HG03103 (cell line): ENCODE data around the gene MPL.

ENCODE experiments used
- ATAC-seq: cut with Tn5 transposase; IDR thresholded peaks from one replicate; pipeline ENCODE4 v1.9.1; 2021; ENCODE audit warnings: low read depth; ENCODE audit not compliant: unreplicated experiment

MPL gene

GRCh38 chr1:43351421-43352350, 14.1 kb downstream of the MPL start:
- no peak for ATAC-seq

- ATAC-seq = no peak
These were observed 14.7 kb downstream of the MPL start for GRCh38 chr1:43352351-43352705.

GRCh38 chr1:43352881-43353280, 15.3 kb downstream of the MPL start:
- no peak for ATAC-seq

- no peak for ATAC-seq
These were observed 16.9 kb downstream of the MPL start for GRCh38 chr1:43354471-43354870.

- ATAC-seq = no peak
These were observed 17.3 kb downstream of the MPL start for GRCh38 chr1:43354936-43355335.

- ATAC-seq = no peak
These were observed 19.6 kb downstream of the MPL start for GRCh38 chr1:43357251-43357650.

- ATAC-seq = no peak
These were observed 20.6 kb downstream of the MPL start for GRCh38 chr1:43358121-43358745.

- peak; percentile 81 for ATAC-seq
These were observed 21.4 kb downstream of the MPL start, which contains the start of gene CDC20 for GRCh38 chr1:43358746-43359693. Gene CDC20 (plus strand): TSS chr1:43358981. CDS start chr1:43359216, 235 bp downstream.

- no peak for ATAC-seq
These were observed 22.1 kb downstream of the MPL start for GRCh38 chr1:43359696-43360095.

GRCh38 chr1:43360616-43361015, 23.0 kb downstream of the MPL start:
- no peak for ATAC-seq

GRCh38 chr1:43363283-43363934, 25.8 kb downstream of the MPL start:
- ATAC-seq = no peak

GRCh38 chr1:43363935-43364525, 26.4 kb downstream of the MPL start:
- ATAC-seq = no peak

- no peak for ATAC-seq
These were observed 28.1 kb downstream of the MPL start for GRCh38 chr1:43365678-43366077.

GRCh38 chr1:43366179-43366578, 28.6 kb downstream of the MPL start:
- ATAC-seq = no peak

GRCh38 chr1:43366601-43367025, 29.0 kb downstream of the MPL start:
- no peak for ATAC-seq

GRCh38 chr1:43367026-43367903, 29.6 kb downstream of the MPL start:
- ATAC-seq = peak; percentile 25

GRCh38 chr1:43367904-43368645, 30.5 kb downstream of the MPL start, which contains the start of gene ELOVL1:
Gene ELOVL1 (minus strand): TSS chr1:43368011. CDS start chr1:43365609, 2,402 bp downstream.
- ATAC-seq = peak; percentile 68

GRCh38 chr1:43368646-43369020, 31.0 kb downstream of the MPL start:
- no peak for ATAC-seq
